GOT3 (cell line): ENCODE data around the gene ELFN2.
"Not testable (repeated sequence)": the region's sequence is repeated elsewhere in the genome, so short reads cannot be mapped to it uniquely, and the experiment has no call there.

ENCODE experiments used
- DNase-seq: peaks from one replicate; lab custom pipeline; 2025; ENCODE audit warnings: mixed read lengths; lab: John Stamatoyannopoulos, UW

The ELFN2 gene

DNA sequence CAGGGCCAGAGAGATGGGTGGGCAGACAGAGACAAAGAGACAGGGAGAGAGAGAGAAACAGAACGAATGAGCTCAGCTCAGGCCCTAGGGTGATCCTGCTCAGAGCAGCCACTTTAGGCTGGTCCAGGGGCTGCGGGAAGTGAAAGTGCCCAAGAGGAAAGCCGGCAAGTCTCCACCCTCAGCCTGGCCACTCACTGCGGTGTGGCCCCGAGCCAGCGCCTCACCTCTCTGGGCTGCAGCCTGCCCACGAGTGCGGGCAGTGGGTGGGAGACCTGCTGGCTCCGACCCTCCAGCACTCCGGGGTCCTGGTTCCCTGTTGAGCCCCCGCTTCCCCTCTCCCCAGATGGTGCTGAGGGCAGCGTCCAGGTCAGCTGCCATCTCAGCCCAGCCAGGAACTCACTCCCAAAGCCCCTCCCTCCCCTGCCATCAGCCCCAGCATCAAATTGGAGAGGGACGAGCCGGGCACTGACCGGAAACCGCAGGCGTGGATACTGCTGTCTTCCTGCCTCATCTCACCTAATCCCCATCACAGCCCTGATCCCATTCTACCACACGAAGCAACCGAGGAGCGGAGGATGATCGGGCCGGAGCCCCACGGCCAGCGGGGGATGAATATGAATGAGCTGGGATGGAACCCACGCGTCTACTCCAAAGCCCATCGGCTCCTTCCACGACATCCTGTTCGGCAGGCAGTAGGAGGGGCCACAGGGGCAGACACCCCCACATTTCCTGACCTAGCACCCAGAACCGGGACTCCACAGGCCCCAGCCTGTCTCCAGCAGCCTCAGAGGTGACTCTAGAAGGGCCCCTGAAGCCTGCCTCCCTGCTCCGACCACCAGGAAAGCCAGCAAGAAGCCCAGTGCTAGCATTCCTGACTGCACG is 16.9 kb downstream of the ELFN2 start:
- DNase-seq = no peak

- DNase-seq = no peak
Measured at GRCh38 chr22:37409459-37410050, 17.7 kb downstream of the ELFN2 start.

- DNase-seq = no peak
Measured at GRCh38 chr22:37409031-37409430, 18.2 kb downstream of the ELFN2 start.

GRCh38 chr22:37407856-37408255 is 19.4 kb downstream of the ELFN2 start:
- no peak for DNase-seq

DNA sequence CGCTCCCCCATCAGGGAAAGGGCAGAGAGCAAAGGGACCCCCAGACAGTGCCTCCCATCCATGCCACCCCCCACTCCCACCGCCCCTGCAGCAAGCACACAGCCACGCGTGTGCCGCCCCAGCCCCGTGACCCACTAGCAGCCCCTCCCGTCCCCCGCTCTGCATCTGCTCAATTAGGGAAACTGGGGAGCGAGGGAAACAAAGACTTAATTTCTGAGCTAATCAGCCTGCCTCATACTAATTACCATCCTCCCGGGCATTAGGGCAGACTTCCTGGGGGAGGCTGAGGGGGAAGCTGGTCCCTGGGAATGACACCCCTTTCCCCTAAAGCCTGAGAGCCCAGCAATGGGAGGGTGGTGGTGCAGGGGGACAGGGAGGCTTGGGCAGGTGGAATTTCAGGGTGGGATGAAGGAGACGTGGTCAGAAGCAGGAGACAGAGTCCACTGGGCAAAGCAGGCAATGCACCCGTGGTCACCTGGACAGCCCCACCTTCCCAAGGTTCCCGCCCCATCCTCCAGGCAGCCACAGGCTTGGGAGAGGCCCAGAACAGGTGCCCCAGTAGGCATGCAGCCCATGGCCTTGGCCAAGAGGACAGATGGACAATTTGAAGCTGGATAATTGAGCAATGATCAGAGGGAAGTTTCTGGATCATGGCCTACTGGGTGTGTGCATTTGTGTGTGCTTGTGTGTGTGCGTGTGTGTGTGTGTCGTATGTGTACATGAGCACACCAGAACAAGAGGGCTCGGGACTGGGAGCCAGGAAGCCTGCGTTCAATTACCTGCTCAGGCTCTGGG is 20.6 kb downstream of the ELFN2 start:
- DNase-seq = no peak

DNA sequence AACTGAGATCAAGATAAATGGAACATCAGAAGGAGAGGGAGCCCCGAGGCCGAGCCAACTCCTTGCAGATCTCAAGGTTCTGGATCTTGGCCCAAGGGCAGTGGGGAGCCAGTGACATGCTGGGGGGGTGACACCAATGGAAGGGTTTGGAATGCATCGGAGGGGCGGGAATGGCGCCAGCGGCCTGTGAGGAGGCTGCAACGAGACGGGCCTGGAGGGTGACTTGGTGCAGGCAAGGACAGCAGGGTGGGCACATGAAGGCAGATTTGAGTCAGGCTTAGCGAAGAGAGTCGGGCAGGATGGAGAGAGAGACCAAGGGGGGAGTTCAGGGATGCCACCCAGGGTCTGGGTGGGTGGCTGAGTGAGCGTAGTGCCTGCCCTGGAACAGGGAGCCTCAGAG is 23.2 kb downstream of the ELFN2 start:
- no peak for DNase-seq

DNA sequence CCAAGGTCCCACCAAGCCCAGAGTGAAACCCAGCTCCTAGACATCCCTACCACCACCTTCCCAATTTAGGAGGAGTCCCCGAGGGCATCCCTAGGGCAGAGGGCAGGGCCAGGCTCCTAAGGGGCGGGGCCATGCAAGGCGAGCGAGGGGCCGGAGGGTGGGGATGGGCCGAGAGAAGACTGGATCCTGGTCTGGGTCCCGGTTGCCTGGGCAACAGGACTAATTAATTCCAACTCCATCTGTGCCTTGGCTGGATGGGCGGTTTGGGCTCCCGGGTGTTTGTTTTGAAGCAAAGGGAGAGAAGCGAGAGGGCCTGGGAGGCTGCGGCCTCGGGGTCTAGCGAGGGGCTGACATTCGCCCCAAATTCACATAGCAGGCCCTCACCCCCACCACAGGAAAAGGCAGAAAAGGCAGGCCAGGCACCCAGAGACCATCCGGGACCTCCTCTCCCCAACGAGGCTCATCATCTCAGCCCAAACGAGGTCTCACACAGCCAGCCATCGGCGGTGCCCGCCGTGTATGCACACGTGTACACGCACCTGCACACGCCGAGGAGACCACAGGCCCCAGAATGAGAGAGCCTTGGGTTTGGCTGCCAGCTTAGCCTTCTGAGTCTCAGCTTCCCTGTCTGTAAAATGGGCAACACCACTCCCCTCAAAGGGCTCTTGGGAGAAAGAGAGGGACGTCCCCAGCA is 23.9 kb downstream of the ELFN2 start:
- DNase-seq = no peak

GRCh38 chr22:37402184-37402506 is 25.1 kb downstream of the ELFN2 start:
- DNase-seq = no peak

DNA sequence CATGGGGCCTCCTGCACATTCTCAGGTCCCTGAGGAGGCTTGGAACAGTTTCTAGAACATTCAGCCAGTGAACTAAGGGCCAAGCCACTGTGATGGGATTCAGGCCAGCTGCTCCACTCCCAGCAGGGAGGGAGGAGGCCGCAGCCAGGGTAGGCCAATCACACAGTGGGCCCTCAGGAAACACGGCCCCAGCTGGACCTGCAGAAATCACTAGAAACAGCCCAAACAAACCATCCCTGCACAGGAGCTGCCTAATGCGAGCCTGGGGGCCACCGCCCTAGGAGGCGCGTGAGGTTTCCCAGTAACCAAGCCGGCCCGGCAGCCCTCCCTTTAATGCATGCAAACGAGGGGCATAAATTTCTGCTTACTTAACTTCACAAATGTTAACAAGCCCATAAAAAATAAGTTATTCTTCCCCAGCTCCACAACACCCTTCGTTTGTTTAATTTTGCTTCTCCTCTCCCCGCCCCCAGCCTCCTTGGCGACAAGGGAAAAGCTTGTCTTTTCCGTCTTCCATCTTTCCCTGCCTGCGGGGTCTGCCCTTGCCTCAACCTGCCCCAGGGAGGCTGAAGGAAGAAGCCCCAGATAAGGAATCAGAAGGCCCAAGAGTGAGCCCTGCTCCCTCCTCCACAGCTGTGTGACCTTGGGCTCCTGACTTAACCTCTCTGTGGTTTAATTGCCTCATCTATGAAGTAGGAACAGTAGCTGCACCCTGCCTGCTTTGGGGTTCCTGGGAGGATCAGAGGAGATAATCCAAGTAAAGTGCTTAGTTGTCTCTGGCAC is 25.7 kb downstream of the ELFN2 start:
- no peak for DNase-seq

- no peak for DNase-seq
Measured at GRCh38 chr22:37400719-37401118, 26.6 kb downstream of the ELFN2 start.

DNA sequence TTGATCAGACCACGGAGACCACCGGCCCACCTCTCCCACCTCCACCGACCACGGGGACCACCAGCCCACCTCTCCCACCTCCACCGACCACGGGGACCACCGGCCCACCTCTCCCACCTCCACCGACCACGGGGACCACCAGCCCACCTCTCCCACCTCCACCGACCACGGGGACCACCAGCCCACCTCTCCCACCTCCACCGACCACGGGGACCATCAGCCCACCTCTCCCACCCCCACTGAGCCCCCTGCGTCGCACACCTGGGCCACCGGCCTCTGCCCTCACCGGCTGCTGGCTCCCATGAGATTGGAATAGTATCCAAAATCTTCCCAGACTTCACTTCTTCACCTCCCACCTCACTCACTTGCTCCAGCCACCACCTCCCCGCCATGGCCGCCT is 27.8 kb downstream of the ELFN2 start:
- DNase-seq = not testable (repeated sequence)

GRCh38 chr22:37397226-37397625 is 30.1 kb downstream of the ELFN2 start:
- no peak for DNase-seq

DNA sequence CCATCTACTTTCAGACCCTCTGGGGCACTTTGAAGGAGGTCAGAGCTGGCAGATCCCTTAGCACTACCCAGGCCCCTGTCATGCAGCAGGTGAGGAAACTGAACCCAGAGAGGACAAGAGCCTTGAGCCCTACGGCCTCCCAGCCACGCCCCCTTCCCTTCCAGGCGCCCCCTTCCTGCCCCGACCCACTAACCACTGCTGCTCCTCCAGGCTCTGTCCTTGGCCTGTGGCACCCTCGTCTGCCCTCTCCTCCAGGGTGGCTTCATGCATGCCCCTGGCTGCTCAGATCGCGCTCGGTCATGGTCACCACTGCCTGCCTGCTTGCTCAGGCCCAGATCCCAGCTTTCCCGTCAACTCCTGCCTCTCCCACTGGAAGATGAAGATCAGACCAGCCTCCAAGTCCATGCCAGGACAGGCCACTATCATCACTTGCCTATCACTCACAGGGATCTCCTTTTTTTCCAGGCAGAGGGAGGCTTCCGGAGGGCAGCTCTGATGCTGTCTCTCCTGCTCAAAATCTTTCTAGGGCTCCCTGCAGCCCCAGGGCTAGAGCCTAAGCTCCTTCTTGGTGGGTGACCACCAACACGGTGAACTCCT is 30.7 kb downstream of the ELFN2 start:
- no peak for DNase-seq

GRCh38 chr22:37394341-37394740 is 32.9 kb downstream of the ELFN2 start:
- no peak for DNase-seq

DNA sequence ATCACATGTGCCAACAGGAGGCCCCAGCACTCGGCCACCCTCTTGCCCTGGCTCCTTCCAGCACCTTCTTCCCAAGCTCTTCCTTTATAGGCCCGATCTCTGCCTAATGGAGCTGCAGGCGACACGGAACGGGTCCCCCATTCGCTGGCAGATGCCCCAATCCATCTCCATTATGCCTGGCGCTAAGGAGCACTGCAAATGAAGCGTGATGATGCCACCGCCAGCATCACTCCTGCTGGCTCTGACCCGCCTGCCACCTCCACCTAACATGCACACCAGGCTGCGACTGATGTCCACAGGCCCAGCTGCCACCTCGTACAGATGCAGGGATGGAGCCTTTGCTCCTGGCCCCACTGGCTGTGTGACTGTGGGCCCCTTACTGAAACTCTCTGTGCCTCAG is 33.5 kb downstream of the ELFN2 start:
- no peak for DNase-seq

- no peak for DNase-seq
Measured at GRCh38 chr22:37392721-37393328, 34.5 kb downstream of the ELFN2 start.

- DNase-seq = no peak
Measured at GRCh38 chr22:37391702-37392101, 35.6 kb downstream of the ELFN2 start.

DNA sequence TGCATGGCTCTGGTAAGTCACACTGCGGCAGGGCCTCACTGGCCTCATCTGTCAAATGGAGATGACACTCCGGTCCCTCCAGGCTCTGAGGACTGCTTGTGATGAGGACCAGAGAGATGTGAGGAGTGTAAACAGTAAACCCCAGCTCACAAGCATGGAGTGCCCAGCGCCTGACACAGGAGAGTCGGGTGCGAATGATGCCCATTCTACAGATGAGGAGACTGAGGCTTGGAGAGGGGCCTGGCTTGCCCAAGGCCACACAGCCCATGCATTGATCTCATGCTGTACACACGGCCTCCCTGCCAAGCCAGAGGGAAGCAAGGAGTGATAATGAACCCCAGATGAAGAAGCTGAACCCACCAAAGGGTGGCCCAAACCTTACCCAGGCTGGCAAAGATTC is 37.2 kb downstream of the ELFN2 start:
- DNase-seq = no peak

DNA sequence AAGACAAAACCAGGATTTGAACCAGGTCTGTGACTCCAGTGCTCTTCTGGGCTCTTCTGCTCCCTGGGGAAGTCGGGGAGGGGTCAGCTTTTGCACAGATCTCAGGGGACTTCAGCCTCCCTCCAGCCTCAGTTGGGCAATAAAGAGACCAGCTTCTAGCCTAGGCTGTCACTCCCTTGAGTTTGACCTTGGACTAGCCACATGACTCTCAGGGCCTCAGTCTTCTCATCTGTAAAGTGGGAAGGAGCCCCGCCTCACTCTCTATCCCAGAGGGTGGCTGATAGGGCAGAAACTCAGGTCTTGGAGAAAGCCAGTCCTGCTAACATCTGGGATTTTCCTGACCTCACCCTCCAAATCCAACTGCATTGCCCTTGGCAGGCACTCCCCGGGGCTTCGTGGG is 38.7 kb downstream of the ELFN2 start:
- DNase-seq = no peak

- DNase-seq = no peak
Measured at GRCh38 chr22:37387793-37388192, 39.5 kb downstream of the ELFN2 start.

GRCh38 chr22:37386441-37386840 is 40.8 kb downstream of the ELFN2 start:
- no peak for DNase-seq
